Keratinocyte (primary cell): ENCODE measurements around the gene ANKRD16. TPM values are rescaled to one million over a fixed set of nuclear protein-coding genes. Genes with fewer than 3 reads are reported as not detected.
A peak's percentile ranks its signal among the peaks of the same experiment; 100 is the strongest.

Experiments used
- DNase-seq: peaks from one replicate; pipeline ENCODE4 v3.0.0-alpha.2; 2011; ENCODE audit warnings: low read depth, missing footprints, low spot score
- FAIRE-seq: peaks from 2 replicates; lab custom pipeline; 2011; peaks lifted over from hg19 to GRCh38; lab: Jason Lieb, UNC
- H2AFZ ChIP-seq: 2 replicates; pipeline ENCODE4 v1.6.0; 2012; ENCODE audit warnings: low read length, control low read depth, inconsistent platforms; ENCODE audit not compliant: control insufficient read depth
- H3K27ac ChIP-seq: 2 replicates; pipeline ENCODE4 v1.5.1; 2011; ENCODE audit warnings: low read length; ENCODE audit not compliant: control insufficient read depth, insufficient read depth
- H3K27me3 ChIP-seq: 3 replicates; pipeline ENCODE4 v1.6.0; 2011; ENCODE audit warnings: low read length; ENCODE audit not compliant: control insufficient read depth, insufficient read depth; ENCODE audit errors: extremely low read depth
- H3K36me3 ChIP-seq, 2 experiments: 2 replicates in 1 of 2; 3 replicates in 1 of 2; pipeline ENCODE4 v1.5.1; 2011; ENCODE audit warnings: low read length in 2 of 2, mild to moderate bottlenecking in 1 of 2; ENCODE audit not compliant: control insufficient read depth in 2 of 2, insufficient read depth in 2 of 2; ENCODE audit errors: extremely low read depth in 1 of 2
- H3K4me1 ChIP-seq: 3 replicates; pipeline ENCODE4 v1.5.1; 2011; ENCODE audit warnings: low read length; ENCODE audit not compliant: control insufficient read depth, insufficient read depth; ENCODE audit errors: extremely low read depth
- H3K4me2 ChIP-seq: 3 replicates; pipeline ENCODE4 v1.6.0; 2011; ENCODE audit warnings: low read depth, low read length; ENCODE audit not compliant: control insufficient read depth, insufficient read depth; ENCODE audit errors: extremely low read depth
- H3K4me3 ChIP-seq, 3 experiments: fragments of 200-600 bp in 1 of 3; sonication (generic) in 1 of 3; 2 replicates in 2 of 3; 3 replicates in 1 of 3; pipeline ENCODE4 v1.5.1; 2011 to 2016; ENCODE audit warnings: low read length in 3 of 3, mild to moderate bottlenecking in 3 of 3, control low read depth in 2 of 3, inconsistent platforms in 1 of 3, low read depth in 1 of 3, mixed read lengths in 1 of 3, mixed run types in 1 of 3, moderate library complexity in 1 of 3; ENCODE audit not compliant: control insufficient read depth in 2 of 3, insufficient read depth in 2 of 3; ENCODE audit errors: extremely low read depth in 1 of 3
- H3K79me2 ChIP-seq: 2 replicates; pipeline ENCODE4 v1.6.0; 2012; ENCODE audit warnings: low read length; ENCODE audit not compliant: control insufficient read depth, insufficient read depth
- H3K9ac ChIP-seq: 3 replicates; pipeline ENCODE4 v1.6.0; 2011; ENCODE audit warnings: low read length; ENCODE audit not compliant: control insufficient read depth, insufficient read depth; ENCODE audit errors: extremely low read depth
- H3K9me1 ChIP-seq: 3 replicates; pipeline ENCODE4 v1.6.0; 2011; ENCODE audit warnings: low read length; ENCODE audit not compliant: control insufficient read depth, insufficient read depth; ENCODE audit errors: extremely low read depth
- H3K9me3 ChIP-seq: 2 replicates; pipeline ENCODE4 v1.5.1; 2012; ENCODE audit warnings: low read depth, low read length; ENCODE audit not compliant: control insufficient read depth
- H4K20me1 ChIP-seq: 3 replicates; pipeline ENCODE4 v1.6.0; 2011; ENCODE audit warnings: low read length; ENCODE audit not compliant: control insufficient read depth, insufficient read depth; ENCODE audit errors: extremely low read depth
- CTCF ChIP-seq, 3 experiments: IDR thresholded peaks in 1 of 3; conservative IDR thresholded peaks in 1 of 3; optimal IDR thresholded peaks in 1 of 3; 2 replicates in 2 of 3; 3 replicates in 1 of 3; pipeline versions ENCODE3 to v1.5.1; 2011; ENCODE audit warnings: low read length in 3 of 3, mild to moderate bottlenecking in 3 of 3, moderate library complexity in 2 of 3, control low read depth in 1 of 3, inconsistent platforms in 1 of 3; ENCODE audit not compliant: insufficient read depth in 2 of 3; ENCODE audit errors: extremely low read depth in 1 of 3
- EZH2 ChIP-seq: IDR thresholded peaks from one replicate; pipeline ENCODE4 v1.6.1; 2012; ENCODE audit warnings: inconsistent platforms, mild to moderate bottlenecking, low read length, moderate library complexity
- dilution Hi-C: fragments of 300-500 bp; cut with MboI; formaldehyde crosslinking; loops from one replicate; pipeline ENCODE4 v1.7.0; 2020; ENCODE audit warnings: low sequenced_read_pairs; ENCODE audit not compliant: extremely low pct_ligation_motif_present
- polyA plus RNA-seq, 5 experiments: library from polyadenylated mRNA; depleted of rRNA in 3 of 5; stranded (reverse) in 3 of 5; stranded (forward) in 1 of 5; unstranded in 1 of 5; fragments of >200 nt; gene quantifications; 1 replicate in 1 of 5; 2 replicates in 3 of 5; 3 replicates in 1 of 5; pipeline versions ENCODE4 v1.2.1 to v1.2.3, GENCODE V29; 2011 to 2012; ENCODE audit warnings: missing spikeins in 2 of 5, low read depth in 1 of 5, low replicate concordance in 1 of 5

Gene ANKRD16
- polyA plus RNA-seq, 1 donor (not counting 4 experiments of a cell fraction or from before 2014, with no cell fraction given): 6.2 TPM

- dilution Hi-C loops: no loop called here
- FAIRE-seq: no peak
Measured at GRCh38 chr10:5876181-5876768, 13.4 kb downstream of the ANKRD16 start.

GRCh38 chr10:5873515-5873995, 16.1 kb downstream of the ANKRD16 start:
- no peak for TF ChIP-seq EZH2
- peak; percentile 55 to 65 (median 60) for TF ChIP-seq CTCF (optimal IDR thresholded peaks at IDR 0.05 in 1 of 3, IDR thresholded peaks at IDR 0.05 in 1 of 3, conservative IDR thresholded peaks at IDR 0.05 in 1 of 3; ENCODE audit: extremely low read depth in 1 of 3, insufficient read depth in 2 of 3, low read length in 3 of 3)
- H3K9ac ChIP-seq: no peak overlapping the region
- no peak overlapping the region for H2AFZ ChIP-seq
- no peaks in the 10 kb centered on the region for H3K9me1 ChIP-seq
- no peaks in the 10 kb centered on the region for H4K20me1 ChIP-seq
- DNase-seq (no peak), FAIRE-seq (peak; percentile 70)
- dilution Hi-C loops: no loop called here
- H3K36me3 ChIP-seq: peaks cover 6 to 19% of the 10 kb centered on the region in 2 experiments
- no peak overlapping the region for H3K4me2 ChIP-seq
- no peaks in the 10 kb centered on the region for H3K27me3 ChIP-seq
- H3K79me2 ChIP-seq: no peaks in the 10 kb centered on the region
- H3K4me1 ChIP-seq: no peaks in the 10 kb centered on the region
- no peak overlapping the region for H3K4me3 ChIP-seq
- no peak overlapping the region for H3K27ac ChIP-seq
- no peaks in the 10 kb centered on the region for H3K9me3 ChIP-seq

More at GRCh38 chr10:5876181-5876768, 13.4 kb downstream of the ANKRD16 start:
- Histone ChIP-seq H4K20me1 (no peaks in the 10 kb centered on the region), H3K9me1 (no peaks in the 10 kb centered on the region), H3K4me1 (no peaks in the 10 kb centered on the region), H3K27ac (no peak overlapping the region), H3K27me3 (no peaks in the 10 kb centered on the region), H3K79me2 (no peaks in the 10 kb centered on the region), H2AFZ (no peak overlapping the region), H3K36me3 (peaks cover 11 to 24% of the 10 kb centered on the region in 2 experiments), H3K9ac (no peak overlapping the region), H3K4me3 (no peak overlapping the region), H3K9me3 (no peaks in the 10 kb centered on the region), H3K4me2 (no peak overlapping the region)
- no peak for DNase-seq
- no peak for TF ChIP-seq CTCF (optimal IDR thresholded peaks at IDR 0.05 in 1 of 3, IDR thresholded peaks at IDR 0.05 in 1 of 3, conservative IDR thresholded peaks at IDR 0.05 in 1 of 3; ENCODE audit: extremely low read depth in 1 of 3, insufficient read depth in 2 of 3, low read length in 3 of 3)
- TF ChIP-seq EZH2: no peak
